Measurements from ENCODE around the gene MAPKBP1.

DNA sequence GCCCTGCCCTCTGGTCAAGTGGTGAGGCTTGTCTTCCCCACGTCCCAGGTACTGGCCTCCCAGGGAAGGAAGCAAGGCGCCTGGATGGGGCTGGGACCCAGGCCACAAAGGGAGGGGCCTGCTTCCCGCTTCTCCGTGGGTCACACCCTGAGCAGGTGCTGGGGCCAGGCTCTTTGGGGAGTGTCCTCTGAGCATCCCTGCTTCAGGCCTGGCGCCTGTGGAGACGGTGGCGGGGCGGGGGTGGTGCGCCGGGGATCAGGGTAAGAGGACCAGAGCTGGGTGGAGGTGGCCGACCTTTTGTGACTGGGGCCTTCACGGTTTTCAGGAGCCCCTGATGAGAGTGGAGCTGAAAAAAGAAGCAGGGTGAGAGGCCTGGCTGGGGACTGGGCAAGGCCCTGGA is 67.9 kb downstream of the MAPKBP1 start:
- TF ChIP-seq, protein P1, sequence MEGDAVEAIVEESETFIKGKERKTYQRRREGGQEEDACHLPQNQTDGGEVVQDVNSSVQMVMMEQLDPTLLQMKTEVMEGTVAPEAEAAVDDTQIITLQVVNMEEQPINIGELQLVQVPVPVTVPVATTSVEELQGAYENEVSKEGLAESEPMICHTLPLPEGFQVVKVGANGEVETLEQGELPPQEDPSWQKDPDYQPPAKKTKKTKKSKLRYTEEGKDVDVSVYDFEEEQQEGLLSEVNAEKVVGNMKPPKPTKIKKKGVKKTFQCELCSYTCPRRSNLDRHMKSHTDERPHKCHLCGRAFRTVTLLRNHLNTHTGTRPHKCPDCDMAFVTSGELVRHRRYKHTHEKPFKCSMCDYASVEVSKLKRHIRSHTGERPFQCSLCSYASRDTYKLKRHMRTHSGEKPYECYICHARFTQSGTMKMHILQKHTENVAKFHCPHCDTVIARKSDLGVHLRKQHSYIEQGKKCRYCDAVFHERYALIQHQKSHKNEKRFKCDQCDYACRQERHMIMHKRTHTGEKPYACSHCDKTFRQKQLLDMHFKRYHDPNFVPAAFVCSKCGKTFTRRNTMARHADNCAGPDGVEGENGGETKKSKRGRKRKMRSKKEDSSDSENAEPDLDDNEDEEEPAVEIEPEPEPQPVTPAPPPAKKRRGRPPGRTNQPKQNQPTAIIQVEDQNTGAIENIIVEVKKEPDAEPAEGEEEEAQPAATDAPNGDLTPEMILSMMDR (IDR thresholded peaks at IDR 0.05): no peak
- TF ChIP-seq POLR2A (IDR thresholded peaks at IDR 0.05) (no peak), EP300 (IDR thresholded peaks at IDR 0.05) (no peak)
